DND-41 (cell line): ENCODE measurements around the gene RCC2.
A peak's percentile ranks its signal among the peaks of the same experiment; 100 is the strongest.

Experiments
- ATAC-seq: fragments of 200-7000 bp; cut with Tn5 transposase; 3 replicates; pipeline ENCODE4 v1.9.1; 2021; ENCODE audit warnings: low read depth; ENCODE audit not compliant: insufficient read depth
- DNase-seq: peaks from one replicate; pipeline ENCODE4 v3.0.0-alpha.2; 2020
- H2AFZ ChIP-seq: 2 replicates; pipeline ENCODE4 v1.6.0; 2012; ENCODE audit warnings: low read depth, low read length
- H3K27ac ChIP-seq: 2 replicates; pipeline ENCODE4 v1.5.1; 2012; ENCODE audit warnings: low read length, inconsistent platforms
- H3K27me3 ChIP-seq: fragments of 200-600 bp; sonication (generic); 2 replicates; pipeline ENCODE4 v1.6.0; 2012; ENCODE audit warnings: low read length, mild to moderate bottlenecking, inconsistent platforms; ENCODE audit not compliant: insufficient read depth, poor library complexity
- H3K36me3 ChIP-seq: 2 replicates; pipeline ENCODE4 v1.5.1; 2012; ENCODE audit warnings: low read length, inconsistent platforms; ENCODE audit not compliant: insufficient read depth
- H3K4me1 ChIP-seq: 2 replicates; pipeline ENCODE4 v1.5.1; 2012; ENCODE audit warnings: mild to moderate bottlenecking, low read length; ENCODE audit not compliant: insufficient read depth
- H3K4me2 ChIP-seq: 2 replicates; pipeline ENCODE4 v1.6.0; 2012; ENCODE audit warnings: mild to moderate bottlenecking, moderate library complexity, low read length, inconsistent platforms; ENCODE audit not compliant: insufficient read depth
- H3K4me3 ChIP-seq, 2 experiments: fragments of 200-600 bp in 1 of 2; shearing (Covaris generic) in 1 of 2; 2 replicates each; pipeline ENCODE4 v1.5.1; 2012 to 2016; ENCODE audit warnings: inconsistent platforms in 2 of 2, low read length in 2 of 2, mild to moderate bottlenecking in 2 of 2, low read depth in 1 of 2, moderate library complexity in 1 of 2
- H3K79me2 ChIP-seq: 2 replicates; pipeline ENCODE4 v1.6.0; 2012; ENCODE audit warnings: low read length, inconsistent platforms; ENCODE audit not compliant: insufficient read depth
- H3K9ac ChIP-seq: 2 replicates; pipeline ENCODE4 v1.6.0; 2012; ENCODE audit warnings: low read depth, mild to moderate bottlenecking, inconsistent platforms, low read length, moderate library complexity
- H3K9me3 ChIP-seq: 2 replicates; pipeline ENCODE4 v1.5.1; 2012; ENCODE audit warnings: low read length, moderate library complexity, mild to moderate bottlenecking, inconsistent platforms; ENCODE audit not compliant: insufficient read depth, severe bottlenecking
- H4K20me1 ChIP-seq: 2 replicates; pipeline ENCODE4 v1.6.0; 2012; ENCODE audit warnings: low read length; ENCODE audit not compliant: insufficient read depth
- CTCF ChIP-seq: IDR thresholded peaks from 2 replicates; pipeline ENCODE4 v1.5.1; 2012; ENCODE audit warnings: borderline replicate concordance, low read length, moderate library complexity, mild to moderate bottlenecking; ENCODE audit not compliant: poor library complexity, severe bottlenecking; ENCODE audit errors: extremely low read depth
- EZH2 ChIP-seq: IDR thresholded peaks from 3 replicates; pipeline ENCODE4 v1.6.1; 2012; ENCODE audit warnings: borderline replicate concordance, low read depth, mild to moderate bottlenecking, moderate library complexity, low read length, inconsistent platforms; ENCODE audit not compliant: severe bottlenecking

The RCC2 gene

GRCh38 chr1:17436380-17437174, 2.9 kb downstream of the RCC2 start:
- H3K79me2 ChIP-seq = peaks cover 86% of the 10 kb centered on the region
- H3K4me1 ChIP-seq = peaks cover 52% of the 10 kb centered on the region
- H3K36me3 ChIP-seq = peaks cover 62% of the 10 kb centered on the region
- H3K27ac ChIP-seq = peak overlapping the region; percentile 95
- DNase-seq = no peak
- no peaks in the 10 kb centered on the region for H3K9me3 ChIP-seq
- H3K27me3 ChIP-seq = no peaks in the 10 kb centered on the region
- no peak for ATAC-seq
- H2AFZ ChIP-seq = no peak overlapping the region
- H3K9ac ChIP-seq = peak overlapping the region; percentile 92
- TF ChIP-seq EZH2 (no peak), CTCF (no peak)
- peaks cover 58% of the 10 kb centered on the region for H4K20me1 ChIP-seq
- peak overlapping the region; percentile 72 to 81; a peak in 3 of 4 replicates for H3K4me3 ChIP-seq
- H3K4me2 ChIP-seq = peak overlapping the region; percentile 77

GRCh38 chr1:17434601-17435000, 4.9 kb downstream of the RCC2 start:
- peaks cover 33% of the 10 kb centered on the region for H3K4me1 ChIP-seq
- H3K36me3 ChIP-seq = peaks cover 76% of the 10 kb centered on the region
- no peaks in the 10 kb centered on the region for H3K27me3 ChIP-seq
- H3K79me2 ChIP-seq = peaks cover 98% of the 10 kb centered on the region
- H4K20me1 ChIP-seq = peaks cover 75% of the 10 kb centered on the region
- no peak overlapping the region for H3K4me3 ChIP-seq
- TF ChIP-seq EZH2 (no peak), CTCF (no peak)
- no peak overlapping the region for H3K9ac ChIP-seq
- peak overlapping the region; percentile 29; the same call in 1 of the 2 replicates for H3K4me2 ChIP-seq
- no peak for ATAC-seq
- H3K27ac ChIP-seq = no peak overlapping the region
- DNase-seq = no peak
- H2AFZ ChIP-seq = no peak overlapping the region
- no peaks in the 10 kb centered on the region for H3K9me3 ChIP-seq

- TF ChIP-seq EZH2 (no peak), CTCF (no peak)
- no peak overlapping the region for H2AFZ ChIP-seq
- H3K79me2 ChIP-seq = peaks cover 99% of the 10 kb centered on the region
- no peaks in the 10 kb centered on the region for H3K27me3 ChIP-seq
- H3K4me2 ChIP-seq = no peak overlapping the region
- H3K4me1 ChIP-seq = peaks cover 33% of the 10 kb centered on the region
- ATAC-seq (no peak), DNase-seq (no peak)
- peaks cover 81% of the 10 kb centered on the region for H3K36me3 ChIP-seq
- peaks cover 81% of the 10 kb centered on the region for H4K20me1 ChIP-seq
- H3K4me3 ChIP-seq = no peak overlapping the region
- H3K9me3 ChIP-seq = no peaks in the 10 kb centered on the region
- H3K27ac ChIP-seq = no peak overlapping the region
- H3K9ac ChIP-seq = no peak overlapping the region
Measured at GRCh38 chr1:17434016-17434415, 5.5 kb downstream of the RCC2 start.
